T-helper 1 cell (primary cell): ENCODE data around the gene ASCC1.

Experiments
- DNase-seq, 5 donors: peaks; one replicate each; pipeline ENCODE4 v3.0.0-alpha.2; 2012 to 2020

Gene ASCC1

DNA sequence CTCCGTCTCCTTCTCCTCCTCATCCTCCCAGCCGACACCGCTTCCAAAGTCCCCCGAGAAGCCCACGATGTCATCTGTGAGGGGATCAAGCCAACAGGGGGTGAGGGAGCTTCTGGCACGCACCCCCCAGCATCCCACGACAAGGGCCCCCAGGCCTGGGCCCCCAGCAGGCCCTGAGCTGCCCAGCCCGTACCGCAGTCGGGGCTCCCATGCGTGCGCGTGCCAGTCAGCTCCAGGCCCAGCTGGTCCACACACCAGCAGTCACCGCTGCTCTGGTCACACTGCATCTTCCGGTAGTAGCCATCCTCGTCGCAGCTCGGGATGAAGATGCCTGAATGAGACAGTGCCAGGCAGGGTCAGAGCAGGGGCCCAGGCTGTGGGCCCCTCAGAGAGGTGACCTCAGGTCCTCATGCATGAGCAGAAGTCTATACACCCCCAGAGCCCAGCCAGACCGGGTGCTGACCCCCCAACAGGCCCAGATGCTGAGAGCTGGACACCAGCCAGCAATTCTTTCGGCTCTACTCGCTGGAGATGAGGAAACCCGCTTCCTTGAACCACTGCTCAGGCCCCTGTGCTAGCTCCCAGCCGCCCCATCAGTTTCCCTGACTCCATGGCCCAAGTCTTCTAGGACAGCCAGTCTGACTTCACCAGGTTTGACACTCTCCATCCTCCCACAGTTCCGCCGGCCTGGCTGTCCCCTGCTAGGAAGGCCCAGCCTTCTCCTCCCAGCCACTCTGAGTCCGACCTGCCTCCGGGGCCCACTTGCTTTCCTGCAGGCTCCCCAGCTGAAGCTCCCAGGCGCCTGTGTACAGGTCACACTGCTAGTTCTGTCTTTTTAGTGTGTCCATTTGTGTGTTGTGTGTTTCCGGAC, 153.0 kb downstream of the ASCC1 start:
- no peak for DNase-seq

DNA sequence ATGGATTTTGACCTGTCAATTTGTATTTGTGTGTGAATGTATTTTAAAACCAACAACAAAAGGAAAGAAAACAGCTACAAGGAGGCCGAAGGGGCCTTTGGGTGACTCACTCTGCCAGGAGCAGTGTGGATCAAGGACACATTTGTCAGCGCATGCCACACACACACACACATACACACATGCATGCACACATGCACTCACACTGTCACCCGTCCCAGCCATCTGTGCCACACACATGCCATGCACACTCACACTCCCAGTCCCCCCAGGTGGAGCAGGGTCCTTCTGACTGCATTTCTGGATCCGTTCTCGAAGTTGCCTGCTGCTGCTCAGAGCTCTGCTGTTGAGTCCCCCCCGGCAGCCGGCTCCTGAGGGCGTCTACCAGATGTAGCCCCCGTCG, 153.7 kb downstream of the ASCC1 start:
- no peak for DNase-seq

DNA sequence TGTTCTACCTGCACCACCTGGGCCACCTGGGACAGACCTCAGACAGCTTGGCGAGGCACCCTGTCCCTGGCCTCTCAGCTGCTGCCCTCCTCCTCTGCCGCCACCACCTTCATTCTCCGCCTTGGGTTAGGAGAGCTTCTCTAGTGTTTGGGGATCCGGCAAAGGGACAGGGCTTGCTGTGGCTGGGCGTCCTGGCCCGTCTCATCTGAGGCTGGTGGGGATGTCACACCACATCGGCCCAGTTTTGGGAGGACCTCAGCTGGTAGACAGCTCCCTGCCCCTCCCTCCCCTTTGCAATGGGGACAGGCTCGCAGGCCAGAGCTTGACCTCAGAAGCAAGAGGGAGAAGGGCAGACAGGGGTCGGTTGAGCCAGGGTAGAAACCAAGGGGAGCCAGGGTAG, 154.1 kb downstream of the ASCC1 start:
- no peak for DNase-seq

DNA sequence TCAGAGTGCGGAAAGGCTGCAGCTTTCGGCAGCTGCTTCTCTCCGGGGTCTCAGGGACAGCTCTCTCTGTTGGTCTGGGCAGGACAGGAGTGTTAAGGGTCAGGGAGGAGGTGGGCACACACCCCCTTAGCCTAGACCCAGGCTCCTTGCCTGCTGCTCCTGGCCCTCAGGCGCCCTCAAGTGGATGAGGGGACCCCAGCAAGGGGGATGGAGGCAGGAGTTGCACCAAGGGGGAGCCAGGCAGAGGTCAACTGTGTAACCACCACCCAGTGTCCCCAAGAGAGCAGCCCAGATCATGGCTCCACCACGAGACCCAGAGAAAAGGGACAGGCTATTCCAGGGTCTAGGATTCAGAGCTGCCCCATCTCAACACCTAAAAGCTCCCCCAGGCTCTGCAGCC, 154.6 kb downstream of the ASCC1 start:
- no peak for DNase-seq

DNA sequence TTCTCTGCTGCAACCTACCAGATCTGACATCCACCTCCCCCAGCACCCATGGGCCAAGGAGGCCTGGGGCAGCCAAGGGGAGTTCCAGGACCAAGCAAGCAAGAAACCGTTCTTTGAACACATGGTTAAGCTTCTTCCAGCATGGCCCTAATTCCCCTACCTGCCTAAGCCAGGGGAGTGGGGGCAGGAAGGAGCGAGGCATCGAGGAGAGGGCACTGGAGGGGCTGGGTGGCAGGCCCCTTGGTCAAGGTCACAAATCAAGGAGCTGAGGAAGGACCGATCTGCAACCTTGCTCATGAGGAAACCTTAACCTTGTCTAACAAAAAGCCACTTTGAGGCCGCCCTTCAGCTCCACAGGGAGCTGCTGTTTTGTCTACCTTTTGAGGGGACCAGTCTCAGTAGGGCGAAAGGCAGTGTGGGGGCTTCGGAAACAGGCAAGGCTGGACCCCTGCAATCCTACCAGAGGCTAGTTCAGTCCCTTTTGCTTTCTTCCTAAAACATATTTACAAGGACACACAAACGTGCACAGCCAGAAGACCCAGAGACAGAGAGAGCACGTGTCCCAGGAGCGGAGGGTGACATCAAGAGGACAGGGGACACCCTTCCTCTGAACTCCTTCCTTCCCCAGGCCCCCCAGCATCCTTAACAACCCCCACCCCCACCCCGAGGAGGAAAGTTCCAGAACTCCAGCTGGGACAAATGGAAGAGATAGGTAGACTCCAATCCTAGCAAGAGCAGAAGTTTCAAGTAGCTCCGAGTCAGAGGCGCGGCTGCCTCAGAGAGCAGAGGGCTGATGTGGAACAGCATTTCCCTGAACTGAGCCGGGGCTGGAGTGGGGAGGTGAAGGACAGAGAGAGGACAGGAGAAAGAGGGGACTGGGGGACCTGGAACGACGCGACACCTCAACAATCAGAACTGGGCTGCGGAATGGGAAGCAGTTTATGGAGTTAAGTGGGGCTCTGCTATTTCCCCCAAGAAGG, 155.9 kb downstream of the ASCC1 start:
- no peak for DNase-seq

DNA sequence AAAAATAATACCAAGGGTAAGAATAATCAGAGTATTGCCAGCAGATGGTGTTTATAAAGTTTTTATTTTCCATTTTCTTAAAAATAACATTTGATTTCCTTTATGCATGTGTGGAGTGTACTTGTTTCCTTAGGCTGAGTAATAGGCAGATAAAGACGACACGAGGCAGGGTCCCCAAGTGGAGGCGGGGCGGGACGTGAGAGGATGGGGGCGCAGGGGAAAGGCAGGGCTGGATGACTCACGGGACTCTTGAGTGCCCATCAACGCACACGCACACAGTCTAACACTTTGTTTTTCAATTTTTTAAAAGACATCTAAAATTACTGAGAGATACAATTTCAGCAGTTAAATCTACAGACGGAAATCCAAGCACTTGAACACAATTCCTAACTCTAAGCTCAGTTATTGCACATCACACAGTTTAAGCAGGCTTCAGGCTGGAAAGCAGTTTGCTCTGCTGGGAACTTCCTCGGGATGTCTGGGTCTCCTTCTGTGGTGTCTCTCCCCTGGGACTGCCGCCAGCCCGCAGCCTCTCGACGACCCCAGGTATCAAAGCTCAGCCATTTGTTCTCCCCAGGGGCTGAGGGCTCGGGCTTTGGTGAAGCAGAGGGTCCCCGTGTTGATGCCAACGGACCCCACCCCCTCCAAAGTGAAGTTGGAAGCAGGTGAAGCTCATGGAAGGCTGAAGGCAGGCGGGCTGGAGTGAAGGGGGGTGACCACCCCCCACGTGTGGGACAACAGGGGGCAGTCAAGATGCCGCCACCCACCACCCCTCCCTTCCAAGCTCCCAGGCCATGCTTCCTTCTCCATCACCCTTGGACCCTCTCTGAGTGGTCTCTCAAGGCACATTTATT, 156.9 kb downstream of the ASCC1 start:
- DNase-seq, result no peak

DNA sequence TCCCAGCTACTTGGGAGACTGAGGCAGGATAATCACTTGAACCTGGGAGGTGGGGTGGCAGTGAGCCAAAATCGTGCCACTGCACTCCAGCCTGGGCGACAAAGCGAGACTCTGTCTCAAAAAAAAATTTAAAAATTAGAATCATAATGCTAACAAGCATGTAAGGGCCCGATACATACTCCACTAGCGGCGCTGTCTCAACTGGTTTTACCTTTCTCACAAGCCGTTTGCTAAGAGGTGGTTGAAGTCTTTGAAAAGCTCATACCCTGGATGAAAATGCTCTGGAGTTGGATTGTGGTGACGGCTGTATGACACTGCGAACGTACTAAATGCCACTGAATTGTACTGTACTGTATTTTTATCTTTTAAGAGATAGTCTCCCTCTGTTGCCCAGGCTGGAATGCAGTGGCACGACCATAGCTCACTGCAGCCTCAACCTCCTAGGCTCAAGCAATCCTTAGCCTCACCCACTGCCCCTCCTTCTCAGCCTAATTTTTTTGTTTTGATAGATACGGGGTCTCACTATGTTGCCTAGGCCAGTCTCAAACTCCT, 157.7 kb downstream of the ASCC1 start:
- DNase-seq, result no peak

DNA sequence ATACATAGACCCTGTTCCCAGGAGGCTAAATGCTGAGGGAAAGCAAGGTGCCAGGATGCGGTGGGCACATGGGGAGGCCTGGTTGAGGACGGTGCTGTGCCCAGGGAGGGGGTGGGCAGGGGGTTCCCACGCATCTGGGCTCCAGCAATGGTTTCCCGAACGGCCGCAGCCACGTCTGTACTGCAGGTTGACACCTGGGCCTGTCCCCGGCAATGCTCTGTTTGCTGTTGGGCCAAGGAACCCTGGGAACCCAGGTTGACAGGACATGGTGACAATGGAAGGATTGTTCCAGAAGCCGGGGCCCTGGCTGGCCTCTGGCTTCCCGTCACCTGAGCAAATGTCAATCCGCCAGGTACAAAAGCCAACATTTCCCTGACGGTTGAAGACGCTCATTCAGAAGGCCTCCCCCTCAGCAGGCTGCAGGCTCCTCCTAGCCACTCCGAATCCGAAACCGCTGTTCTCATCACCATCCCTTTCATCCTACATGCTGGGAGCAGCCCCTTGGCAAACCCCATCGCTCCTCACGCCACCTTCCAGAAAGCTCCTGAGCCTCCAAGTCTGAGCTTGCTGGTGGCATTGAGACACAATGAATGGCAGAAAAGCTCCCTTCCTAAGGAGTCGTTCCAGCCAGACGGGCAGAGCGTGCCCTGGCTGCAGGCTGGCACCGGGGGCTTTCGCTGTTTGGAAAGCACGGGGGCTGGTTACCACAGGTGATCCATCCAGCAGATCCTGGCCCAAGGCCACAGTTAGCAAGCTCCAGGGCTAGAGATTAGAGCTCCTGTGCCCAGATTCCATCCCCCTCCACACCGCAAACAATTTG, 158.9 kb downstream of the ASCC1 start:
- no peak for DNase-seq

DNA sequence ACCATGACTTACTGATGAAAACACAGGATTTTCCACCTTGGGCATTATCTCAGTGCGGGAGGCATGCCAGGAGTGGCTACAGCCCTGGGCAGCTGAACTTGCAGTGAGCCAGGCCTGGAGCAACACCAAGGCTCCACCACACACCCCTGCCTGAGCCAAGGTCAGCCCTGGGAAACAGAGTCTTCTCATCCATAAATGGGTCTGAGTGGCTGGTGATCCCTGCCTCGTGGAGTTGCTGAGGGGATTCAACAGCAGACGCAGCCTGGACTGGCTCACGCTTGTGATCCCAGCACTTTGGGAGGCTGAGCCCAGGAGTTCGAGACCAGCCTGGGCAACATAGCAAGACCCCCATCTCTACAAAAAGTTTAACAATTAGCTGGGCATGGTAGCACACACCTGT, 160.0 kb downstream of the ASCC1 start:
- no peak for DNase-seq

DNA sequence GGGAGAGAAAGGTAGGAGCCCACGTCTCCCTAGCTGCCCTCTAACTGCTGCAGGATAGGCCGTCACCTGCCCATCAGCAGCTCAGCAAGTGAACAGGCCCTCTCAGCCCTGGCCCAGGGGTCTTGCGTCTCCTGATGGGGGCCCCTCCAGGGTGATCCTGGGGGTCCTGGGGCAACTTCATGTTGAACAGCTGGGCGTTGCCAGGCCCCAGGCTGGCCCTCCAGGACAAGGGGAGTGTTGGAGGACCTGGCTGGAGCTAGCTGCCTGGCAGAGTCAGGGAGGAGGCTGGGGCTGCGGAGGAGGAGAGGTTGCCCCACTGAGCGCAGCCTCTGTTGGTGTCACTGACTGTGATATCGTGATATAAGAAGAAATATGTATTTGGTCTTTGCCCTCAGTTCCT, 162.4 kb downstream of the ASCC1 start:
- DNase-seq, result no peak

DNA sequence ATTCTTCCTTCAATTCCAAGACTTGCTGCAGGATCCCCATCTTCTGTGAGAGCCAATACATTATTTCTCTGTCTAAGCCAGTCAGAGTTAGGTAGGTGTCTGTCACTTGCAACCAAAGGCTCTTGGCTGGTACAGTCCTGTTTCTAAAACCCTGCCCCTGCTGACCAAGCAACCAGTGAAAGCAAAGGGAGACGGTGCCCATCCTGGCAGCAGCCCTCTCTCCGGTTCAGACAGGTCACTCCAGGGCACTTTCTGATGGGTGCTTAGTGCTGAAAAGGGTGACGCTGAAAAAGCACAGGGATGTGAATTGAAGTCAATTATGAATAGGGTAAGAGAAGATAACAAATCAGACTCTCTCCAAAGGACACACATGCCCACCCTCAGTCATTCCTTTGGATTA, 165.2 kb downstream of the ASCC1 start:
- DNase-seq, result no peak

DNA sequence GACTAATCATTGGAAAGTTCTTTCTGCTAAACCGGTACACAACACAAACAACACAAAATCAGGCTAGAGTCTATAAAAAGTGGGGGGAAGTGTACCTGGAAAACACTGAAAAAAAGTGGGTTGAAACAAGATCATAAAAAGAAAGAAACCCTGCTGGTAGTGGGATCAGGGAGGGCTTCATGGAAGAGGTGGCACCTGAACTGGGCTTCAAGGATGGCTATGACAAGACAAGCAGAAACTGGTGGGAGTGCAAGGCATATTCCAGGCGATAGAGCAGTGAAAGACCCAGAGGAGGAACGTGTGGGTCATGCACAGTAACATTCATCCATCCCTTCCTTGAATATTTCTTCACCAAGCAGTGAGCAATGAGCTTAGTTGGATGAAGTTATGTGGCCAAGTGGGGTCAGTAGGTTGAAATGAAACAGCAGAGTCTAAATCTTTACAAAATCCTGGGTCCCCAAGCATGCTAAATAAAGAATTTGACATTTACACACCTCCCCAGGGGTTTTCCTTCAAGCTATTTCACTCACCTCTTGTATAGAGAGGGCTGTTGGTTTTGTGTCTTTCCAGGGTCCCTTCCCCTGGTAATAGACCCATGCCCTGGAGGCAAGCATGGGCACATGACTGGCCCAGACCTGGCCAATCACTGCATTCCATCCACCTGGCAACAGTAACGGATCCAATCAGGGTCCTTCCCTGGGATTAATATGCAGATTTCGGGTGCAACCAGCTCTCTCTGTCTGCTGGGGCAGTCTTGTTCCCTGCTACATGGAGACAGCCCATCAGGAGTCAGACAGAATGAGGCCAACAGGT, 165.9 kb downstream of the ASCC1 start:
- no peak for DNase-seq

DNA sequence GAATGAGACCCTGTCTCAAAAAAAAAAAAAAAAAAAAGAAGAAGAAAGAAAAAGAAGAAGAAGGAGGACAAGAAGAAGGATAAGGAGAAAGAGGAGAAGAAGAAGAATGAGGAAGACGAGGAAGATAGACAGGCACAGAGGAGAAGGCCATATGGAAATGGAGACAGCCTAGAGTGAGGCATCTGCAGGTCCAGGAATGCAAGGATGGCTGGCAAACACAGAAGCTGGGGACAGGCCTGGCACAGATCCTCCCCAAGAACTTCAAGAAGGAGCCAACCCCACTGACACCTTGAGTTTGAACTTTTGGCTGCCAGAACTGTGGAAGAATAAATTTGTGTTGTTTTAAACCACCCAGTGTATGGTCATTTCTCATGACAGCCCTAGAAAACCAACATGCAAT, 166.6 kb downstream of the ASCC1 start:
- no peak for DNase-seq

DNA sequence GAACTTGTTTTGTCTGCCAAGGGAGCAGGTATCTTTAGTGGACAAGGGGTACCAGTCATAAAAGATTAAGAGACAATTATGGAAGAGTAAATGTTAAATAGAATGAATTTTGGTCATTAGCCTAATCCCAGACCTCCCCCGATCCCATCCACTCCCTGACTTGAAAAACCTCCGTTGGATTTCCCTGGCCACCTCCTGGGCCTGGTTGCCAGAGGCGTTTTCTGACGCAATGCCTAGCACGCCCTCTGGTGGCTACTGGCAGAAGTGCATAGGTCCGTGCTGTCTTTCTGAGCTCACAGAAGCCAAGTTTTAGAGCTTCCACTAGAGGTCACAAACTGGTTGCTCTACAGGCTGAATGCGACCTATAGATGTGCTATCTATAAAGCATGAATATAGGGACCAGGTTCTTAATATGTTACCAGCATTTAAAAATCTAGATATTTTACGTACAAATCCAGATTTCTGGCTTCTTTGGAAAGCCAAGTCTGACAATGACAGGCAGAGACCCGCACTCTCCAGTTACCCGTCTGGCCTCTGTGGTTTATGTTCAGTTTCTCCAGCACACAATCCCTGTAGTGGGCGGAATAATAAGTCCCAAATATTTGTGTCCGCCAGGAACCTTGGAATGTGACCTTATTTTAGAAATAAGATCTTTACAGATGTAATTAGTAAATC, 167.5 kb downstream of the ASCC1 start:
- peak; percentile 67 to 90 (median 81) for DNase-seq
